ENCODE measurements around the gene MARCKS. TPM values are rescaled to one million over a fixed set of nuclear protein-coding genes. Genes with fewer than 3 reads are reported as not detected.

The MARCKS gene
- polyA plus RNA-seq, 1 donor from 2014 or later, result 369 TPM

GRCh38 chr6:113903666-113904330, 46.7 kb downstream of the MARCKS start:
- no peak overlapping the region for H2AFZ ChIP-seq (ENCODE audit: low read depth, low read length)
- no peaks in the 10 kb centered on the region for H3K79me2 ChIP-seq (replicated peaks; ENCODE audit: insufficient read depth, low read length)
- H3K9me3 ChIP-seq (ENCODE audit: low read length), result peaks cover 4% of the 10 kb centered on the region
- H3K27me3 ChIP-seq (ENCODE audit: insufficient read depth, low read depth, low read length), result no peaks in the 10 kb centered on the region
- no peak overlapping the region for H3K4me2 ChIP-seq (ENCODE audit: low read length)
- no peaks in the 10 kb centered on the region for H4K20me1 ChIP-seq (ENCODE audit: insufficient read depth)
- no peak overlapping the region for H3K9ac ChIP-seq (ENCODE audit: low read length)
- TF ChIP-seq MXI1 (conservative IDR thresholded peaks at IDR 0.05; ENCODE audit: poor library complexity, severe bottlenecking), result no peak
- TF ChIP-seq CTCF (IDR thresholded peaks at IDR 0.05; ENCODE audit: poor library complexity, severe bottlenecking), result no peak
- TF ChIP-seq TAF1 (IDR thresholded peaks at IDR 0.05; ENCODE audit: low read depth), result no peak
- TF ChIP-seq SMC3 (conservative IDR thresholded peaks at IDR 0.05; ENCODE audit: poor library complexity), result no peak
- TF ChIP-seq POLR2AphosphoS5 (IDR thresholded peaks at IDR 0.05), result no peak
- no peak for TF ChIP-seq EZH2 (IDR thresholded peaks at IDR 0.05; ENCODE audit: borderline replicate concordance, insufficient read depth, low read length, poor library complexity, severe bottlenecking)
- TF ChIP-seq RAD21 (conservative IDR thresholded peaks at IDR 0.05), result no peak
- TF ChIP-seq, protein P1, sequence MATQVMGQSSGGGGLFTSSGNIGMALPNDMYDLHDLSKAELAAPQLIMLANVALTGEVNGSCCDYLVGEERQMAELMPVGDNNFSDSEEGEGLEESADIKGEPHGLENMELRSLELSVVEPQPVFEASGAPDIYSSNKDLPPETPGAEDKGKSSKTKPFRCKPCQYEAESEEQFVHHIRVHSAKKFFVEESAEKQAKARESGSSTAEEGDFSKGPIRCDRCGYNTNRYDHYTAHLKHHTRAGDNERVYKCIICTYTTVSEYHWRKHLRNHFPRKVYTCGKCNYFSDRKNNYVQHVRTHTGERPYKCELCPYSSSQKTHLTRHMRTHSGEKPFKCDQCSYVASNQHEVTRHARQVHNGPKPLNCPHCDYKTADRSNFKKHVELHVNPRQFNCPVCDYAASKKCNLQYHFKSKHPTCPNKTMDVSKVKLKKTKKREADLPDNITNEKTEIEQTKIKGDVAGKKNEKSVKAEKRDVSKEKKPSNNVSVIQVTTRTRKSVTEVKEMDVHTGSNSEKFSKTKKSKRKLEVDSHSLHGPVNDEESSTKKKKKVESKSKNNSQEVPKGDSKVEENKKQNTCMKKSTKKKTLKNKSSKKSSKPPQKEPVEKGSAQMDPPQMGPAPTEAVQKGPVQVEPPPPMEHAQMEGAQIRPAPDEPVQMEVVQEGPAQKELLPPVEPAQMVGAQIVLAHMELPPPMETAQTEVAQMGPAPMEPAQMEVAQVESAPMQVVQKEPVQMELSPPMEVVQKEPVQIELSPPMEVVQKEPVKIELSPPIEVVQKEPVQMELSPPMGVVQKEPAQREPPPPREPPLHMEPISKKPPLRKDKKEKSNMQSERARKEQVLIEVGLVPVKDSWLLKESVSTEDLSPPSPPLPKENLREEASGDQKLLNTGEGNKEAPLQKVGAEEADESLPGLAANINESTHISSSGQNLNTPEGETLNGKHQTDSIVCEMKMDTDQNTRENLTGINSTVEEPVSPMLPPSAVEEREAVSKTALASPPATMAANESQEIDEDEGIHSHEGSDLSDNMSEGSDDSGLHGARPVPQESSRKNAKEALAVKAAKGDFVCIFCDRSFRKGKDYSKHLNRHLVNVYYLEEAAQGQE (IDR thresholded peaks at IDR 0.05; ENCODE audit: borderline replicate concordance), result no peak
- TF ChIP-seq EP300 (conservative IDR thresholded peaks at IDR 0.05; ENCODE audit: poor library complexity, severe bottlenecking), result no peak
- no peak overlapping the region for H3K4me3 ChIP-seq (ENCODE audit: low read length)
- no peaks in the 10 kb centered on the region for H3F3A ChIP-seq (ENCODE audit: insufficient read depth, low read length, poor library complexity, severe bottlenecking)
- no peaks in the 10 kb centered on the region for H3K9me2 ChIP-seq (ENCODE audit: insufficient read depth, low read length)
- no peaks in the 10 kb centered on the region for H3K36me3 ChIP-seq (ENCODE audit: insufficient read depth, low read length)
- no peak overlapping the region for H3K27ac ChIP-seq (ENCODE audit: low read length)

GRCh38 chr6:113907102-113907815, 50.1 kb downstream of the MARCKS start:
- no peak overlapping the region for H3K9ac ChIP-seq (ENCODE audit: low read length)
- H3K36me3 ChIP-seq (ENCODE audit: insufficient read depth, low read length), result no peaks in the 10 kb centered on the region
- no peaks in the 10 kb centered on the region for H3K9me2 ChIP-seq (ENCODE audit: insufficient read depth, low read length)
- H3K27me3 ChIP-seq (ENCODE audit: insufficient read depth, low read depth, low read length), result no peaks in the 10 kb centered on the region
- no peak overlapping the region for H3K4me3 ChIP-seq (ENCODE audit: low read length)
- H3K79me2 ChIP-seq (replicated peaks; ENCODE audit: insufficient read depth, low read length), result no peaks in the 10 kb centered on the region
- no peak overlapping the region for H3K27ac ChIP-seq (ENCODE audit: low read length)
- no peaks in the 10 kb centered on the region for H4K20me1 ChIP-seq (ENCODE audit: insufficient read depth)
- no peak overlapping the region for H2AFZ ChIP-seq (ENCODE audit: low read depth, low read length)
- TF ChIP-seq, protein P1 (IDR thresholded peaks at IDR 0.05; ENCODE audit: borderline replicate concordance), result no peak
- TF ChIP-seq POLR2AphosphoS5 (IDR thresholded peaks at IDR 0.05) (no peak), EZH2 (IDR thresholded peaks at IDR 0.05; ENCODE audit: borderline replicate concordance, insufficient read depth, low read length, poor library complexity, severe bottlenecking) (no peak), SMC3 (conservative IDR thresholded peaks at IDR 0.05; ENCODE audit: poor library complexity) (no peak)
- no peak overlapping the region for H3K4me2 ChIP-seq (ENCODE audit: low read length)
- no peaks in the 10 kb centered on the region for H3F3A ChIP-seq (ENCODE audit: insufficient read depth, low read length, poor library complexity, severe bottlenecking)
- H3K9me3 ChIP-seq (ENCODE audit: low read length), result peaks cover 4% of the 10 kb centered on the region
